Thyroid gland (tissue), 4 donors: Measurements from ENCODE around the gene WDR26.

Source experiments
- CTCF ChIP-seq, 6 experiments: fragments of 200-600 bp in 3 of 6; fragments of 450-650 bp in 3 of 6; sonication (generic) in 3 of 6; IDR thresholded peaks; one replicate each; pipeline ENCODE4 v1.5.1; 2016 to 2019; ENCODE audit warnings: antibody characterized with exemption in 6 of 6, mild to moderate bottlenecking in 2 of 6, inconsistent platforms in 1 of 6, moderate library complexity in 1 of 6
- POLR2A ChIP-seq, 2 donors: fragments of 450-650 bp; IDR thresholded peaks; one replicate each; pipeline ENCODE4 v1.6.1; 2017; ENCODE audit warnings: antibody characterized with exemption in 2 of 2, mild to moderate bottlenecking in 2 of 2, moderate library complexity in 1 of 2

- TF ChIP-seq CTCF (IDR thresholded peaks at IDR 0.05) (no peak), POLR2A (IDR thresholded peaks at IDR 0.05) (no peak)
Observed at GRCh38 chr1:224481601-224482000, 47.0 kb upstream of the WDR26 start.
